Hepatic stellate cell (primary cell): Measurements from ENCODE around the gene OR5K3.

Source experiments
- DNase-seq: peaks from one replicate; pipeline ENCODE4 v3.0.0; 2011; ENCODE audit warnings: low spot score

The OR5K3 gene

DNA sequence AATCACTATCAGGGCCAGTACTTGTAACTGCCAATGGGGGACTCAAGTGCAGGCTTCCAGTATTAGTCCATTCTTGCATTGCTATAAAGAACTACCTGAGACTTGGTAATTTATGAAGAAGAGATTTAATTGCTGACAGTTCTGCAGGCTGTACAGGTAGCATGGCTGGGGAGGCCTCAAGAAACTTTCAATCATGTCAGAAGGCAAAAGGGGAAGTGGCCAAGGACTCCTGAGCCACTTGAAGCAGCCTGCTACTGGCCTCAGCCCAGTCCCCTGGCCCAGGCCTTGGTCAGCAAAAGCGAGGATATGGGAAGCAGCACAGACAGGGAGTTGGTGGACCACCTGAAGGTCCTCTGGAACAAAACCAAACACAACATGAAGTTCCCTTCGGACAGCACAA, 43.3 kb downstream of the OR5K3 start:
- DNase-seq = no peak

DNA sequence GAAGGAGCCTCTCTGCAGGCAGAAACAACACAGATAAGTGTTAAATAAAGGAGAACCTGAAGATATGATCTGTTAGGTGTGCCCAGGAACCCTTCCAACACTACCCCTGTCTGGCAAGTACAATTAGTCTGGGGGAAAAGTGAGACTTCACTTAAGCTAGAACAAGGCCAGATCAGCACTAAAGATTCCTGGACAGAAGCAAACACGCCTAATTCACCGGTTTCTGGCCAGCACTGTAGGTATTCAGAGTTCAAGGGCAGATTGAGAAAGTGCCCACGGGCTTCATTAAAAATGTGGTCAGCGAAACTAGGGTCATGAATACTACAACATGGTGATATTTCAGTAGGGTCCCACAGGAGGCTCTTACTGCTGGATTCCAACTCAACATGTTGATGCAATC, 43.9 kb downstream of the OR5K3 start:
- DNase-seq = no peak

DNA sequence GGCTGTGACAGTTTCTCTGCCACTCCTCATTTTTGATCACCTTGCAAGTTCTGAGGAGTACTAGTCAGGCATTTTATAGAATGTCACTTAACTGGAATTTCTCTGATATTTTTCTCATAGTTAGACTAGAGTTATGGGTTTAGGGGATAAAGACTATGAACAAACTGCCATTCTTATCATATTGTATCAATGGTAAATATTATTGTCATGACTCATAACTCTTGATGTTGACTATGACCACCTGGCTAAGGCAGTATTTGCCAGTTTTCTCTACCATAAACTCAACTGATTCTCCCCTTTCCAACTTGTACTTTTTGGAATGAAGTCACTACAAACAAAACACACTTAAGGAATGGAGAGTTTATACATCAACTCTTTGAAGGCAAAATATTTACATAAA, 49.8 kb downstream of the OR5K3 start:
- no peak for DNase-seq
